ENCODE results near the gene ATG2B.

- TF ChIP-seq CTCF (IDR thresholded peaks at IDR 0.05) (no peak), POLR2A (IDR thresholded peaks at IDR 0.05) (no peak), POLR2AphosphoS5 (IDR thresholded peaks at IDR 0.05) (no peak), EP300 (IDR thresholded peaks at IDR 0.05) (no peak)
Measured at GRCh38 chr14:96307434-96307833, 55.7 kb downstream of the ATG2B start.
